Hepatocyte (in vitro differentiated cells): ENCODE data around the gene CD8B2.
"Not testable (repeated sequence)": the region's sequence is repeated elsewhere in the genome, so short reads cannot be mapped to it uniquely, and the experiment has no call there.

ENCODE experiments used
- EZH2phosphoT487 ChIP-seq: fragments of 200-600 bp; sonication (generic); IDR thresholded peaks from one replicate; pipeline ENCODE4 v1.6.1; 2018; ENCODE audit warnings: antibody characterized with exemption, mild to moderate bottlenecking, low read depth, moderate library complexity; ENCODE audit not compliant: unreplicated experiment, severe bottlenecking
- TF ChIP-seq, protein P1 (sequence below): fragments of 200-600 bp; sonication (generic); IDR thresholded peaks from 2 replicates; pipeline ENCODE4 v1.5.1; 2016; ENCODE audit warnings: antibody characterized with exemption, mild to moderate bottlenecking; ENCODE audit not compliant: poor library complexity

DNA sequence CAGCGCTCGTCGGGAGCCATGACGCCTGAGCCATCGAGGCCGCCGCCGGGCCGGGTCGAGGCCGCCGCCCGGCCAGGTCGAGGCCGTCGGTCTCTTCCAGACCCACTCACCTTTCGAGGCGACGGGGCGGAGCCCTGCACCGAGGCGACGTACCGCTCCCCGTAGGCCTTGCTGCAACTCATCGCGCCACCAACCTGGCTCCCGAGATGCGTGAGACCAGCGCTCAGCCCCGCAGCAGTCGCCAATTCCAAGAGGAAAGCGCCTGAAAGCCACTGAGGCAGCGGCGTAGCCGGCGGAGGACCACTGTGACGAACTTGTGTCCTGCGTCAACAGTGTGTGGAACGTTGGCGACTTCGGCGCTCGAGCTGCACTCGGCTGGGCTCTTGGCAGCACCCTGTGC is 19.1 kb upstream of the CD8B2 start, which contains the start of gene RGPD3:
- not testable (repeated sequence) for TF ChIP-seq EZH2phosphoT487
- TF ChIP-seq, protein P1, sequence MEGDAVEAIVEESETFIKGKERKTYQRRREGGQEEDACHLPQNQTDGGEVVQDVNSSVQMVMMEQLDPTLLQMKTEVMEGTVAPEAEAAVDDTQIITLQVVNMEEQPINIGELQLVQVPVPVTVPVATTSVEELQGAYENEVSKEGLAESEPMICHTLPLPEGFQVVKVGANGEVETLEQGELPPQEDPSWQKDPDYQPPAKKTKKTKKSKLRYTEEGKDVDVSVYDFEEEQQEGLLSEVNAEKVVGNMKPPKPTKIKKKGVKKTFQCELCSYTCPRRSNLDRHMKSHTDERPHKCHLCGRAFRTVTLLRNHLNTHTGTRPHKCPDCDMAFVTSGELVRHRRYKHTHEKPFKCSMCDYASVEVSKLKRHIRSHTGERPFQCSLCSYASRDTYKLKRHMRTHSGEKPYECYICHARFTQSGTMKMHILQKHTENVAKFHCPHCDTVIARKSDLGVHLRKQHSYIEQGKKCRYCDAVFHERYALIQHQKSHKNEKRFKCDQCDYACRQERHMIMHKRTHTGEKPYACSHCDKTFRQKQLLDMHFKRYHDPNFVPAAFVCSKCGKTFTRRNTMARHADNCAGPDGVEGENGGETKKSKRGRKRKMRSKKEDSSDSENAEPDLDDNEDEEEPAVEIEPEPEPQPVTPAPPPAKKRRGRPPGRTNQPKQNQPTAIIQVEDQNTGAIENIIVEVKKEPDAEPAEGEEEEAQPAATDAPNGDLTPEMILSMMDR = not testable (repeated sequence)
